ENCODE results near the gene IRS1.

DNA sequence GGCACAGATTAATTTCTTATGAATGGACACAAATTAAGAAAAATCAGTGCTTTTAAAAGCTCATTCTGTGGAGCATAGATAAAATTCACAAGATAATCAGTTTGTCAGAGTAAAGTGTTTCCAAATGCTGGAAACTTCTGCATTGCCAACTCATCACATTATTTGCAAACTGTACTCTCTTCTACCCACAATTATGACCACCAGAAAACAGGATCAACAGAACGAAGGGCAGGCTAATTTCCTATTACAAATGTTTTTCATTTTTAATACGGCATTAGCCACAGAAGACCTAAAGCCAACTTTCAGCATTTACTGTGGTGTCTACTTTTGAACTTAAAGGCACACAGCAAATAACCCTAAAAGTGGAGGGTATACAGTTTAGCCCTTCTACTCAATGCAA is 6.0 kb downstream of the IRS1 start:
- no peak for TF ChIP-seq POLR2A (IDR thresholded peaks at IDR 0.05)
- no peak for TF ChIP-seq CTCF (IDR thresholded peaks at IDR 0.05)
